Breast epithelium (tissue), 3 donors: ENCODE results near the gene CLIP2.

Experiments
- CTCF ChIP-seq, 3 donors: fragments of 450-650 bp; IDR thresholded peaks; one replicate each; pipeline ENCODE4 v1.5.1; 2016 to 2017; ENCODE audit warnings: antibody characterized with exemption in 3 of 3, mild to moderate bottlenecking in 3 of 3, moderate library complexity in 3 of 3
- POLR2A ChIP-seq: fragments of 450-650 bp; IDR thresholded peaks from one replicate; pipeline ENCODE4 v1.6.1; 2016; ENCODE audit warnings: antibody characterized with exemption, mild to moderate bottlenecking, moderate library complexity
- POLR2AphosphoS5 ChIP-seq, 3 donors: sonication (generic); formaldehyde crosslinking; IDR thresholded peaks; one replicate each; pipeline ENCODE4 v1.6.1; 2017; ENCODE audit warnings: antibody characterized with exemption in 3 of 3

GRCh38 chr7:74292757-74293576 is 3.8 kb downstream of the CLIP2 start:
- TF ChIP-seq CTCF (IDR thresholded peaks at IDR 0.05) (no peak), POLR2AphosphoS5 (IDR thresholded peaks at IDR 0.05) (no peak), POLR2A (no peak)
